HepG2 (cell line): ENCODE results near the gene METTL22. TPM values are rescaled to one million over a fixed set of nuclear protein-coding genes. Genes with fewer than 3 reads are reported as not detected.

Experiments used
- CCDC6 ChIP-seq: sonication (generic); formaldehyde crosslinking; IDR thresholded peaks from 2 replicates; pipeline ENCODE4 v1.8.1; 2022; ENCODE audit warnings: mild to moderate bottlenecking, missing genetic modification reagents, moderate library complexity
- DNMT1 ChIP-seq: sonication (generic); formaldehyde crosslinking; IDR thresholded peaks from 2 replicates; pipeline ENCODE4 v1.5.1; 2020; ENCODE audit warnings: mild to moderate bottlenecking, missing genetic modification reagents
- FOXA3 ChIP-seq: IDR thresholded peaks from 2 replicates; pipeline ENCODE4 v1.6.1; 2016; ENCODE audit warnings: missing genetic modification reagents, missing compliant biosample characterization
- GATAD2A ChIP-seq: IDR thresholded peaks from 2 replicates; pipeline ENCODE4 v1.6.1; 2016
- HDAC6 ChIP-seq: fragments of 200-600 bp; sonication (generic); IDR thresholded peaks from 2 replicates; pipeline ENCODE4 v1.7.0; 2017; ENCODE audit warnings: mild to moderate bottlenecking, antibody characterized with exemption, low read length, low read depth
- HMG20A ChIP-seq: IDR thresholded peaks from 2 replicates; pipeline ENCODE4 v1.6.1; 2016; ENCODE audit warnings: borderline replicate concordance
- NAIF1 ChIP-seq: sonication (generic); formaldehyde crosslinking; IDR thresholded peaks from 2 replicates; pipeline ENCODE4 v1.5.0; 2020; ENCODE audit warnings: mild to moderate bottlenecking, missing genetic modification reagents, borderline replicate concordance
- RNF2 ChIP-seq: fragments of 450-650 bp; conservative IDR thresholded peaks from 2 replicates; pipeline ENCODE4 v1.6.1; 2016; ENCODE audit warnings: low read depth
- SAP130 ChIP-seq: IDR thresholded peaks from 2 replicates; pipeline ENCODE4 v1.6.1; 2016; ENCODE audit warnings: low read depth
- SP140L ChIP-seq: sonication (generic); formaldehyde crosslinking; IDR thresholded peaks from 2 replicates; pipeline ENCODE4 v1.4.0; 2020; ENCODE audit warnings: missing genetic modification reagents, borderline replicate concordance
- SPEN ChIP-seq: sonication (generic); formaldehyde crosslinking; IDR thresholded peaks from 2 replicates; pipeline ENCODE4 v1.5.1; 2020; ENCODE audit warnings: low read depth, mild to moderate bottlenecking, missing genetic modification reagents
- ZFP1 ChIP-seq: IDR thresholded peaks from 2 replicates; pipeline ENCODE4 v1.6.1; 2016
- ZNF224 ChIP-seq: sonication (generic); formaldehyde crosslinking; IDR thresholded peaks from 2 replicates; pipeline ENCODE4 v1.5.0; 2020; ENCODE audit warnings: mild to moderate bottlenecking, missing genetic modification reagents
- ZNF317 ChIP-seq: sonication (generic); formaldehyde crosslinking; IDR thresholded peaks from 2 replicates; pipeline ENCODE4 v1.5.0; 2020; ENCODE audit warnings: mild to moderate bottlenecking, missing genetic modification reagents
- ZNF616 ChIP-seq: sonication (generic); formaldehyde crosslinking; IDR thresholded peaks from 2 replicates; pipeline ENCODE4 v1.5.0; 2020; ENCODE audit warnings: low read depth, mild to moderate bottlenecking, missing genetic modification reagents
- ZNF781 ChIP-seq: sonication (generic); formaldehyde crosslinking; IDR thresholded peaks from 2 replicates; pipeline ENCODE4 v1.5.1; 2020; ENCODE audit warnings: borderline replicate concordance, mild to moderate bottlenecking, missing genetic modification reagents; ENCODE audit errors: not compliant biosample characterization
- polyA plus RNA-seq, 8 experiments: library from polyadenylated mRNA; depleted of rRNA in 3 of 8; stranded (reverse) in 7 of 8; unstranded in 1 of 8; fragments of >200 nt; fragmentation: Illumina TruSeq in 4 of 8; extraction: Trizol in 4 of 8; gene quantifications; 2 replicates each; pipeline versions ENCODE4 v1.2.1 to v1.2.3, GENCODE V29; 2011 to 2016; ENCODE audit warnings: low read depth in 4 of 8, missing spikeins in 1 of 8, mixed read lengths in 1 of 8; ENCODE audit not compliant: insufficient read depth in 1 of 8
- total RNA-seq, 5 experiments: library from RNA; depleted of rRNA; stranded (reverse); fragments of >200 nt; fragmentation: Illumina TruSeq; extraction: Trizol; gene quantifications; 2 replicates each; pipeline ENCODE4 v1.2.3, GENCODE V29; 2016; ENCODE audit warnings: low read depth in 1 of 5
- TF ChIP-seq, protein P1 (sequence below): sonication (generic); formaldehyde crosslinking; IDR thresholded peaks from 2 replicates; pipeline ENCODE4 v1.5.1; 2020; ENCODE audit warnings: mild to moderate bottlenecking, moderate library complexity, missing genetic modification reagents
- TF ChIP-seq, protein P2 (sequence below): sonication (generic); formaldehyde crosslinking; IDR thresholded peaks from 2 replicates; pipeline ENCODE4 v1.4.0; 2020; ENCODE audit warnings: missing genetic modification reagents
- TF ChIP-seq, protein P3 (sequence below): sonication (generic); formaldehyde crosslinking; IDR thresholded peaks from 2 replicates; pipeline ENCODE4 v1.8.1; 2023; ENCODE audit warnings: mild to moderate bottlenecking, missing genetic modification reagents
- TF ChIP-seq, protein P4 (sequence below): sonication (generic); formaldehyde crosslinking; IDR thresholded peaks from 2 replicates; pipeline ENCODE4 v1.4.0; 2020; ENCODE audit warnings: missing genetic modification reagents

METTL22 gene
- total and polyA plus RNA-seq, 2 of the 13 experiments (the other 11 are each of a cell fraction or from before 2014, with no cell fraction given) = 36.2 to 94.8 TPM

DNA sequence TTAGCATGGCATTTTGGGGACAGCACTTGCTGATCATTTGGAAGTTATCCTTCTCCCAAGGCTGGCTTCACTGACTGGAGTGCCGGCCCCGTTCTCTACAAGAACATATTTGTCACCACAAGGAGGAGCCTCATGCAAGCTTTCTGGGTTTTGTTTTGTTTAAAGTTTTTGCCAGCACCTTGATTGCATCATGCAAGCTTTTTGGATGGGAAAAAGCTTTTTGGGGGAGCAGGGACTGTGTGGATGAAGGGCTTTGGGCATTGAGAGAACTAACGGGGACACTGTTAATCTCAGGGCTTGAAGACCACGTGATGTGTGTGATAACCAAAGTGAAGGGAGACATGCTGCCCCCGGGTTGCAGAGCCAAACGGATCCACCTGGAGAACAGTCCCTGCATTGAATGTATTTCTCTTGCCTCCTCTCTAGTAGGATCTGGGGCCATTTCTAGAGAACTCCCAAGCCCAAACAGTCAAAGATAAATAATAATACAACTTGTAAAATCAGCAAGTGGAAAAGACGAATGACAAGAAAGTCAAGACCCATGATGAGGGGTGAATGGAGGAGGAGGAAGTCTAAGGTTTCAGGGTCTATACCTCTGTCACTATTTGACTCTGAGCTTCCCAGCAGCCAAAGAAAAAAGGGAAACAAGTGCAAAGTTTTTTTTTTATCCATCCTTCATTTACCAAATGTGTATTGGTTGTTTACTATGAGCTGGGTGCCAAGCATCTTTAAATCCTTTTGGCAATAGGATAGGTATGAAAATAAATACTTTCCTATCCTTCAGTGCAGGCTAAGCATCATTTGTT is 48.4 kb upstream of the METTL22 start (continued):
- TF ChIP-seq ZNF616 (CRISPR knock-in tag) (no peak), SPEN (0 out of 2 replicates have a peak, but pooled peaks have one; percentile 49), HMG20A (no peak), ZNF317 (CRISPR knock-in tag) (no peak), FOXA3 (CRISPR knock-in tag) (peak; percentile 24; the same call in 1 of the 2 replicates), SAP130 (CRISPR knock-in tag) (peak; percentile 48), HDAC6 (no peak), DNMT1 (CRISPR knock-in tag) (no peak), GATAD2A (CRISPR knock-in tag) (peak; percentile 43), NAIF1 (CRISPR knock-in tag) (no peak), CCDC6 (0 out of 2 replicates have a peak, but pooled peaks have one; percentile 7), ZFP1 (CRISPR knock-in tag) (no peak), SP140L (CRISPR knock-in tag) (0 out of 2 replicates have a peak, but pooled peaks have one; percentile 22), ZNF224 (CRISPR knock-in tag) (peak; percentile 100), RNF2 (no peak), ZNF781 (CRISPR knock-in tag) (peak; percentile 49)
- TF ChIP-seq, protein P1, sequence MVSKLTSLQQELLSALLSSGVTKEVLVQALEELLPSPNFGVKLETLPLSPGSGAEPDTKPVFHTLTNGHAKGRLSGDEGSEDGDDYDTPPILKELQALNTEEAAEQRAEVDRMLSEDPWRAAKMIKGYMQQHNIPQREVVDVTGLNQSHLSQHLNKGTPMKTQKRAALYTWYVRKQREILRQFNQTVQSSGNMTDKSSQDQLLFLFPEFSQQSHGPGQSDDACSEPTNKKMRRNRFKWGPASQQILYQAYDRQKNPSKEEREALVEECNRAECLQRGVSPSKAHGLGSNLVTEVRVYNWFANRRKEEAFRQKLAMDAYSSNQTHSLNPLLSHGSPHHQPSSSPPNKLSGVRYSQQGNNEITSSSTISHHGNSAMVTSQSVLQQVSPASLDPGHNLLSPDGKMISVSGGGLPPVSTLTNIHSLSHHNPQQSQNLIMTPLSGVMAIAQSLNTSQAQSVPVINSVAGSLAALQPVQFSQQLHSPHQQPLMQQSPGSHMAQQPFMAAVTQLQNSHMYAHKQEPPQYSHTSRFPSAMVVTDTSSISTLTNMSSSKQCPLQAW (CRISPR knock-in tag) = peak; percentile 81; the same call in 1 of the 2 replicates
- TF ChIP-seq, protein P2, sequence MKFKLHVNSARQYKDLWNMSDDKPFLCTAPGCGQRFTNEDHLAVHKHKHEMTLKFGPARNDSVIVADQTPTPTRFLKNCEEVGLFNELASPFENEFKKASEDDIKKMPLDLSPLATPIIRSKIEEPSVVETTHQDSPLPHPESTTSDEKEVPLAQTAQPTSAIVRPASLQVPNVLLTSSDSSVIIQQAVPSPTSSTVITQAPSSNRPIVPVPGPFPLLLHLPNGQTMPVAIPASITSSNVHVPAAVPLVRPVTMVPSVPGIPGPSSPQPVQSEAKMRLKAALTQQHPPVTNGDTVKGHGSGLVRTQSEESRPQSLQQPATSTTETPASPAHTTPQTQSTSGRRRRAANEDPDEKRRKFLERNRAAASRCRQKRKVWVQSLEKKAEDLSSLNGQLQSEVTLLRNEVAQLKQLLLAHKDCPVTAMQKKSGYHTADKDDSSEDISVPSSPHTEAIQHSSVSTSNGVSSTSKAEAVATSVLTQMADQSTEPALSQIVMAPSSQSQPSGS = peak; percentile 50; the same call in 1 of the 2 replicates
- TF ChIP-seq, protein P3, sequence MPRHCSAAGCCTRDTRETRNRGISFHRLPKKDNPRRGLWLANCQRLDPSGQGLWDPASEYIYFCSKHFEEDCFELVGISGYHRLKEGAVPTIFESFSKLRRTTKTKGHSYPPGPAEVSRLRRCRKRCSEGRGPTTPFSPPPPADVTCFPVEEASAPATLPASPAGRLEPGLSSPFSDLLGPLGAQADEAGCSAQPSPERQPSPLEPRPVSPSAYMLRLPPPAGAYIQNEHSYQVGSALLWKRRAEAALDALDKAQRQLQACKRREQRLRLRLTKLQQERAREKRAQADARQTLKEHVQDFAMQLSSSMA (CRISPR knock-in tag) = no peak
- TF ChIP-seq, protein P4, sequence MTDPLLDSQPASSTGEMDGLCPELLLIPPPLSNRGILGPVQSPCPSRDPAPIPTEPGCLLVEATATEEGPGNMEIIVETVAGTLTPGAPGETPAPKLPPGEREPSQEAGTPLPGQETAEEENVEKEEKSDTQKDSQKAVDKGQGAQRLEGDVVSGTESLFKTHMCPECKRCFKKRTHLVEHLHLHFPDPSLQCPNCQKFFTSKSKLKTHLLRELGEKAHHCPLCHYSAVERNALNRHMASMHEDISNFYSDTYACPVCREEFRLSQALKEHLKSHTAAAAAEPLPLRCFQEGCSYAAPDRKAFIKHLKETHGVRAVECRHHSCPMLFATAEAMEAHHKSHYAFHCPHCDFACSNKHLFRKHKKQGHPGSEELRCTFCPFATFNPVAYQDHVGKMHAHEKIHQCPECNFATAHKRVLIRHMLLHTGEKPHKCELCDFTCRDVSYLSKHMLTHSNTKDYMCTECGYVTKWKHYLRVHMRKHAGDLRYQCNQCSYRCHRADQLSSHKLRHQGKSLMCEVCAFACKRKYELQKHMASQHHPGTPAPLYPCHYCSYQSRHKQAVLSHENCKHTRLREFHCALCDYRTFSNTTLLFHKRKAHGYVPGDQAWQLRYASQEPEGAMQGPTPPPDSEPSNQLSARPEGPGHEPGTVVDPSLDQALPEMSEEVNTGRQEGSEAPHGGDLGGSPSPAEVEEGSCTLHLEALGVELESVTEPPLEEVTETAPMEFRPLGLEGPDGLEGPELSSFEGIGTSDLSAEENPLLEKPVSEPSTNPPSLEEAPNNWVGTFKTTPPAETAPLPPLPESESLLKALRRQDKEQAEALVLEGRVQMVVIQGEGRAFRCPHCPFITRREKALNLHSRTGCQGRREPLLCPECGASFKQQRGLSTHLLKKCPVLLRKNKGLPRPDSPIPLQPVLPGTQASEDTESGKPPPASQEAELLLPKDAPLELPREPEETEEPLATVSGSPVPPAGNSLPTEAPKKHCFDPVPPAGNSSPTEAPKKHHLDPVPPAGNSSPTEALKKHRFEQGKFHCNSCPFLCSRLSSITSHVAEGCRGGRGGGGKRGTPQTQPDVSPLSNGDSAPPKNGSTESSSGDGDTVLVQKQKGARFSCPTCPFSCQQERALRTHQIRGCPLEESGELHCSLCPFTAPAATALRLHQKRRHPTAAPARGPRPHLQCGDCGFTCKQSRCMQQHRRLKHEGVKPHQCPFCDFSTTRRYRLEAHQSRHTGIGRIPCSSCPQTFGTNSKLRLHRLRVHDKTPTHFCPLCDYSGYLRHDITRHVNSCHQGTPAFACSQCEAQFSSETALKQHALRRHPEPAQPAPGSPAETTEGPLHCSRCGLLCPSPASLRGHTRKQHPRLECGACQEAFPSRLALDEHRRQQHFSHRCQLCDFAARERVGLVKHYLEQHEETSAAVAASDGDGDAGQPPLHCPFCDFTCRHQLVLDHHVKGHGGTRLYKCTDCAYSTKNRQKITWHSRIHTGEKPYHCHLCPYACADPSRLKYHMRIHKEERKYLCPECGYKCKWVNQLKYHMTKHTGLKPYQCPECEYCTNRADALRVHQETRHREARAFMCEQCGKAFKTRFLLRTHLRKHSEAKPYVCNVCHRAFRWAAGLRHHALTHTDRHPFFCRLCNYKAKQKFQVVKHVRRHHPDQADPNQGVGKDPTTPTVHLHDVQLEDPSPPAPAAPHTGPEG (CRISPR knock-in tag) = no peak
